Spleen (tissue), 11 donors: ENCODE data around the gene DSCAML1. TPM values are rescaled to one million over a fixed set of nuclear protein-coding genes. Genes with fewer than 3 reads are reported as not detected.
A peak's percentile ranks its signal among the peaks of the same experiment; 100 is the strongest.

Experiments used
- DNase-seq: peaks from one replicate; pipeline ENCODE4 v3.0.0-alpha.2; 2020
- H3K27ac ChIP-seq, 8 donors: fragments of 200-600 bp; sonication (generic) in 7 of 8; 1 replicate in 4 of 8; 2 replicates in 4 of 8; pipeline versions ENCODE4 v1.5.0 to v1.8.0; 2016 to 2021; ENCODE audit warnings: inconsistent platforms in 4 of 8, mild to moderate bottlenecking in 4 of 8, moderate library complexity in 1 of 8
- H3K27me3 ChIP-seq, 7 donors: fragments of 200-600 bp; sonication (generic) in 6 of 7; replicated peaks in 1 of 7; 1 replicate in 4 of 7; 2 replicates in 3 of 7; pipeline versions ENCODE4 v1.5.0 to v1.8.0; 2016 to 2021; ENCODE audit warnings: inconsistent platforms in 3 of 7, mild to moderate bottlenecking in 1 of 7
- H3K36me3 ChIP-seq, 6 donors: fragments of 200-600 bp; sonication (generic) in 5 of 6; 1 replicate in 4 of 6; 2 replicates in 2 of 6; pipeline versions ENCODE4 v1.5.0 to v1.8.0; 2016 to 2021; ENCODE audit warnings: inconsistent platforms in 2 of 6
- H3K4me1 ChIP-seq, 6 donors: fragments of 200-600 bp; sonication (generic) in 5 of 6; 1 replicate in 3 of 6; 2 replicates in 3 of 6; pipeline versions ENCODE4 v1.5.0 to v1.8.0; 2016 to 2021; ENCODE audit warnings: inconsistent platforms in 3 of 6
- H3K4me3 ChIP-seq, 8 donors: fragments of 200-600 bp; sonication (generic) in 7 of 8; 1 replicate in 4 of 8; 2 replicates in 4 of 8; pipeline versions ENCODE4 v1.5.0 to v1.8.0; 2016 to 2021; ENCODE audit warnings: inconsistent platforms in 4 of 8, mild to moderate bottlenecking in 4 of 8, moderate library complexity in 2 of 8
- H3K9me3 ChIP-seq, 8 donors: fragments of 200-600 bp; sonication (generic) in 7 of 8; 1 replicate in 4 of 8; 2 replicates in 4 of 8; pipeline versions ENCODE4 v1.5.0 to v1.8.0; 2016 to 2021; ENCODE audit warnings: inconsistent platforms in 4 of 8
- POLR2A ChIP-seq, 3 donors: fragments of 450-650 bp; IDR thresholded peaks; one replicate each; pipeline ENCODE4 v1.5.1; 2017; ENCODE audit warnings: antibody characterized with exemption in 3 of 3, mild to moderate bottlenecking in 1 of 3
- POLR2AphosphoS5 ChIP-seq, 3 donors: sonication (generic); formaldehyde crosslinking; IDR thresholded peaks; one replicate each; pipeline ENCODE4 v1.5.1; 2017; ENCODE audit warnings: antibody characterized with exemption in 3 of 3
- WGBS, 5 donors: extraction: QIAGEN DNeasy Blood & Tissue Kit in 3 of 5; methylation state at CpG; one replicate each; pipeline versions ENCODE4 v1.1.5 to v1.1.7; 2013 to 2018; 5-methylcytosine and 5-hydroxymethylcytosine counted together
- intact Hi-C: fragments of 100-400 bp; cut with DNase I; formaldehyde crosslinking; loops from one replicate; pipeline ENCODE4 v1.15.0; 2023; ENCODE audit warnings: low total_unique reads
- polyA plus RNA-seq, 3 donors: library from polyadenylated mRNA; stranded (reverse); fragments of 200-250 nt; gene quantifications; one replicate each; pipeline ENCODE4 v1.2.1, GENCODE V29; 2013
- total RNA-seq, 7 donors: library from RNA; depleted of rRNA in 3 of 7; stranded (reverse); fragments of >200 nt in 3 of 7; fragmentation: NEBNext Ultra II Directional in 4 of 7; extraction: Animal tissue kit (Norgen Biotek cat#: 25700) in 4 of 7; gene quantifications; one replicate each; pipeline versions ENCODE4 v1.1.0 to v1.2.1, GENCODE V29; 2016 to 2021
- TF ChIP-seq, protein P1 (sequence below), 11 experiments: fragments of 200-600 bp in 7 of 11; fragments of 450-650 bp in 4 of 11; sonication (generic) in 4 of 11; IDR thresholded peaks in 8 of 11; conservative IDR thresholded peaks in 3 of 11; 1 replicate in 7 of 11; 2 replicates in 4 of 11; pipeline versions ENCODE4 v1.4.0 to v1.8.0; 2016 to 2021; ENCODE audit warnings: antibody characterized with exemption in 11 of 11, inconsistent platforms in 4 of 11, mild to moderate bottlenecking in 1 of 11
- donor health status: healthy with polysubstance abuse.
- donor health status: DM: no; HTN: no; CAD: no; lungs with moderate emphysema.
- donor health status: DM: no; HTN: no; CAD: no.
- donor health status: Bipolar disorder and iron deficiency.
- donor health status: healthy.
- donor health status: DM: no; HTN: no; CAD: no.
- donor health status: DM: yes; HTN: yes; CAD: no.

Gene DSCAML1
- total and polyA plus RNA-seq, 10 donors = 0.07 to 10.7 (median 2.3) TPM

GRCh38 chr11:117831661-117832415 is 34.8 kb upstream of the DSCAML1 start:
- H3K27me3 ChIP-seq = peaks cover 0 to 8% (median 0%) of the 10 kb centered on the region in 7 donors
- intact Hi-C loops = no loop called here
- H3K4me1 ChIP-seq = peaks cover 17 to 76% (median 40%) of the 10 kb centered on the region in 6 donors
- 75 to 87% (median 85%) methylated on average over 5 to 7 of the region's 7 CpGs for WGBS, 5 donors
- no peak overlapping the region for H3K4me3 ChIP-seq
- TF ChIP-seq POLR2A (IDR thresholded peaks at IDR 0.05) = no peak
- TF ChIP-seq, protein P1, sequence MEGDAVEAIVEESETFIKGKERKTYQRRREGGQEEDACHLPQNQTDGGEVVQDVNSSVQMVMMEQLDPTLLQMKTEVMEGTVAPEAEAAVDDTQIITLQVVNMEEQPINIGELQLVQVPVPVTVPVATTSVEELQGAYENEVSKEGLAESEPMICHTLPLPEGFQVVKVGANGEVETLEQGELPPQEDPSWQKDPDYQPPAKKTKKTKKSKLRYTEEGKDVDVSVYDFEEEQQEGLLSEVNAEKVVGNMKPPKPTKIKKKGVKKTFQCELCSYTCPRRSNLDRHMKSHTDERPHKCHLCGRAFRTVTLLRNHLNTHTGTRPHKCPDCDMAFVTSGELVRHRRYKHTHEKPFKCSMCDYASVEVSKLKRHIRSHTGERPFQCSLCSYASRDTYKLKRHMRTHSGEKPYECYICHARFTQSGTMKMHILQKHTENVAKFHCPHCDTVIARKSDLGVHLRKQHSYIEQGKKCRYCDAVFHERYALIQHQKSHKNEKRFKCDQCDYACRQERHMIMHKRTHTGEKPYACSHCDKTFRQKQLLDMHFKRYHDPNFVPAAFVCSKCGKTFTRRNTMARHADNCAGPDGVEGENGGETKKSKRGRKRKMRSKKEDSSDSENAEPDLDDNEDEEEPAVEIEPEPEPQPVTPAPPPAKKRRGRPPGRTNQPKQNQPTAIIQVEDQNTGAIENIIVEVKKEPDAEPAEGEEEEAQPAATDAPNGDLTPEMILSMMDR (IDR thresholded peaks at IDR 0.05 in 8 of 11, conservative IDR thresholded peaks at IDR 0.05 in 3 of 11) = no peak
- TF ChIP-seq POLR2AphosphoS5 (IDR thresholded peaks at IDR 0.05) = no peak
- peak; percentile 45 for DNase-seq
- no peak overlapping the region for H3K27ac ChIP-seq
- no peaks in the 10 kb centered on the region for H3K9me3 ChIP-seq
- H3K36me3 ChIP-seq = peaks cover 0 to 10% (median 0%) of the 10 kb centered on the region in 6 donors

GRCh38 chr11:117830674-117831351 is 33.8 kb upstream of the DSCAML1 start:
- Histone ChIP-seq H3K9me3 (no peaks in the 10 kb centered on the region), H3K27me3 (peaks cover 0 to 9% (median 0%) of the 10 kb centered on the region in 7 donors), H3K4me1 (peaks cover 17 to 70% (median 41%) of the 10 kb centered on the region in 6 donors), H3K4me3 (no peak overlapping the region), H3K36me3 (peaks cover 0 to 6% (median 0%) of the 10 kb centered on the region in 6 donors), H3K27ac (no peak overlapping the region)
- TF ChIP-seq, protein P1 (IDR thresholded peaks at IDR 0.05 in 8 of 11, conservative IDR thresholded peaks at IDR 0.05 in 3 of 11) = no peak
- TF ChIP-seq POLR2A (IDR thresholded peaks at IDR 0.05) (no peak), POLR2AphosphoS5 (IDR thresholded peaks at IDR 0.05) (no peak)
- 43 to 50% (median 44%) methylated on average over 6 of the region's 6 CpGs for WGBS, 5 donors
- DNase-seq = peak; percentile 65
- intact Hi-C loops = no loop called here

DNA sequence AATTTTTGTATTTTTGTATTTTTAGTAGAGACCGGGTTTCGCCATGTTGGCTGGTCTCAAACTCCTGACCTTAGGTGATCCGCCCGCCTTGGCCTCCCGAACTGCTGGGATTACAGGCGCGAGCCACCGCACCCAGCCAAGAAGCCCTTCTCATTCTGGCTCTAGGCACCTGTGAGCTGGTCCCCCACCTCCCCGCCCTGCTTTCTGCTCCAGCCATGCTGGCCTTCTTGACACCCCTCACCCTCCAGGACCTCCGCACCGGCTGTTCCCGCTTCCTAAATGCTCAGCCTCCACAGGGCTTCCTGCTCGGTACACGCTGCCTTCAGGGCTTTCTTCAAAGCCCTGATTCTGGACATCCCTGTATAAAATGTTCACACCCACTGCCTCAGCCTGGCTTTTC is 33.1 kb upstream of the DSCAML1 start:
- intact Hi-C loops = no loop called here
- peaks cover 22 to 74% (median 49%) of the 10 kb centered on the region in 6 donors for H3K4me1 ChIP-seq
- 68 to 94% (median 83%) methylated on average over 14 of the region's 14 CpGs for WGBS, 5 donors
- peak; percentile 68 for DNase-seq
- TF ChIP-seq, protein P1 (IDR thresholded peaks at IDR 0.05 in 8 of 11, conservative IDR thresholded peaks at IDR 0.05 in 3 of 11) = no peak
- no peak for TF ChIP-seq POLR2A (IDR thresholded peaks at IDR 0.05)
- TF ChIP-seq POLR2AphosphoS5 (IDR thresholded peaks at IDR 0.05) = no peak
- H3K27me3 ChIP-seq = peaks cover 0 to 17% (median 0%) of the 10 kb centered on the region in 7 donors
- no peaks in the 10 kb centered on the region for H3K9me3 ChIP-seq
- H3K4me3 ChIP-seq = no peak overlapping the region
- H3K36me3 ChIP-seq = peaks cover 0 to under 1% (median 0%) of the 10 kb centered on the region in 6 donors
- H3K27ac ChIP-seq = no peak overlapping the region

- intact Hi-C loops = no loop called here
- Histone ChIP-seq H3K36me3 (no peaks in the 10 kb centered on the region), H3K27me3 (peaks cover 0 to 22% (median 0%) of the 10 kb centered on the region in 7 donors), H3K27ac (peak overlapping the region in 4 of 8 donors; percentile 39 to 51 (median 49)), H3K4me3 (no peak overlapping the region), H3K4me1 (peaks cover 29 to 80% (median 56%) of the 10 kb centered on the region in 6 donors), H3K9me3 (no peaks in the 10 kb centered on the region)
- DNase-seq = peak; percentile 58
- no peak for TF ChIP-seq POLR2AphosphoS5 (IDR thresholded peaks at IDR 0.05)
- no peak for TF ChIP-seq POLR2A (IDR thresholded peaks at IDR 0.05)
- TF ChIP-seq, protein P1 (IDR thresholded peaks at IDR 0.05 in 8 of 11, conservative IDR thresholded peaks at IDR 0.05 in 3 of 11) = no peak
- 17 to 94% (median 77%) methylated on average over 1 to 7 of the region's 7 CpGs for WGBS, 5 donors
Measured at GRCh38 chr11:117829369-117829725, 32.3 kb upstream of the DSCAML1 start.
